ENCODE results near the gene ZBTB25.

ZBTB25 gene

GRCh38 chr14:64474041-64474440 lies 29.6 kb downstream of the ZBTB25 start:
- DNase-seq (ENCODE audit: low spot score) = no peak
- TF ChIP-seq CTCF (IDR thresholded peaks at IDR 0.05; ENCODE audit: extremely low read depth, missing control alignments) = no peak

- no peak for DNase-seq (ENCODE audit: low spot score)
- no peak for TF ChIP-seq CTCF (IDR thresholded peaks at IDR 0.05; ENCODE audit: extremely low read depth, missing control alignments)
These were observed 35.2 kb downstream of the ZBTB25 start for GRCh38 chr14:64468451-64468850.

GRCh38 chr14:64467566-64467965 lies 36.1 kb downstream of the ZBTB25 start:
- no peak for DNase-seq (ENCODE audit: low spot score)

GRCh38 chr14:64467101-64467500 lies 36.5 kb downstream of the ZBTB25 start:
- no peak for TF ChIP-seq CTCF (IDR thresholded peaks at IDR 0.05; ENCODE audit: extremely low read depth, missing control alignments)
- no peak for DNase-seq (ENCODE audit: low spot score)

More at GRCh38 chr14:64467566-64467965, 36.1 kb downstream of the ZBTB25 start:
- no peak for TF ChIP-seq CTCF (IDR thresholded peaks at IDR 0.05; ENCODE audit: extremely low read depth, missing control alignments)

GRCh38 chr14:64465831-64466554 lies 37.6 kb downstream of the ZBTB25 start:
- no peak for TF ChIP-seq CTCF (IDR thresholded peaks at IDR 0.05; ENCODE audit: extremely low read depth, missing control alignments)
- DNase-seq (ENCODE audit: low spot score) = no peak

- DNase-seq (ENCODE audit: low spot score) = peak; percentile 86
- TF ChIP-seq CTCF (IDR thresholded peaks at IDR 0.05; ENCODE audit: extremely low read depth, missing control alignments) = no peak
These were observed 38.3 kb downstream of the ZBTB25 start, which contains the start of gene AKAP5 for GRCh38 chr14:64465191-64465822. Gene AKAP5, plus strand, starts transcription at chr14:64465499. Its CDS starts 2,896 bp downstream, at chr14:64468395.

- no peak for DNase-seq (ENCODE audit: low spot score)
- no peak for TF ChIP-seq CTCF (IDR thresholded peaks at IDR 0.05; ENCODE audit: extremely low read depth, missing control alignments)
These were observed 39.0 kb downstream of the ZBTB25 start for GRCh38 chr14:64464651-64465050.
